ENCODE results near the gene KRT6B.

GRCh38 chr12:52403561-52403960 is 48.4 kb downstream of the KRT6B start:
- TF ChIP-seq CTCF (IDR thresholded peaks at IDR 0.05) (no peak), EP300 (IDR thresholded peaks at IDR 0.05) (no peak), POLR2A (IDR thresholded peaks at IDR 0.05) (no peak), POLR2AphosphoS5 (IDR thresholded peaks at IDR 0.05) (no peak)
